ENCODE measurements around the gene PPP1R14B. TPM values are rescaled to one million over a fixed set of nuclear protein-coding genes. Genes with fewer than 3 reads are reported as not detected.
"Not testable (repeated sequence)": the region's sequence is repeated elsewhere in the genome, so short reads cannot be mapped to it uniquely, and the experiment has no call there.

Gene PPP1R14B
- polyA plus RNA-seq, 6 donors from 2014 or later = 21.2 to 49.9 (median 40.3) TPM

DNA sequence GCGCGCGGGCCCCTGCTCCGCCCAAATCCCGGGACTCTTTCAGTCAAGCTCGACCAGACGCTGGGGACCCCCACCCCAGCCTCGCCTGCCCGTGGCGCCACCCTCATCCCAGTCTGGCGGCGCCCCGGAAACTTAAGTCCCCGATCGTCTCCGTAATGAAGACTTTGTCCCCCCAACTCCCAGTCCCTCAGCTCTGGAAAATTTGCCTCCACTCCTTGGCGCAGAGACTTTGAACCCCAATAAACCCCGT is 4.9 kb upstream of the PPP1R14B start:
- Mint-ChIP-seq H3K9me3 (no peaks in the 10 kb centered on the region), H3K27ac (peak overlapping the region in 4 of 6 donors; percentile 72 to 94 (median 82)), H3K4me3 (peak overlapping the region; percentile 83 to 94 (median 89)), H3K27me3 (no peaks in the 10 kb centered on the region), H3K4me1 (peaks cover 24 to 39% (median 25%) of the 10 kb centered on the region in 3 donors), H3K36me3 (no peaks in the 10 kb centered on the region)
- DNase-seq = no peak
- no peak for ATAC-seq (ENCODE audit: low read depth in 2 of 2)

DNA sequence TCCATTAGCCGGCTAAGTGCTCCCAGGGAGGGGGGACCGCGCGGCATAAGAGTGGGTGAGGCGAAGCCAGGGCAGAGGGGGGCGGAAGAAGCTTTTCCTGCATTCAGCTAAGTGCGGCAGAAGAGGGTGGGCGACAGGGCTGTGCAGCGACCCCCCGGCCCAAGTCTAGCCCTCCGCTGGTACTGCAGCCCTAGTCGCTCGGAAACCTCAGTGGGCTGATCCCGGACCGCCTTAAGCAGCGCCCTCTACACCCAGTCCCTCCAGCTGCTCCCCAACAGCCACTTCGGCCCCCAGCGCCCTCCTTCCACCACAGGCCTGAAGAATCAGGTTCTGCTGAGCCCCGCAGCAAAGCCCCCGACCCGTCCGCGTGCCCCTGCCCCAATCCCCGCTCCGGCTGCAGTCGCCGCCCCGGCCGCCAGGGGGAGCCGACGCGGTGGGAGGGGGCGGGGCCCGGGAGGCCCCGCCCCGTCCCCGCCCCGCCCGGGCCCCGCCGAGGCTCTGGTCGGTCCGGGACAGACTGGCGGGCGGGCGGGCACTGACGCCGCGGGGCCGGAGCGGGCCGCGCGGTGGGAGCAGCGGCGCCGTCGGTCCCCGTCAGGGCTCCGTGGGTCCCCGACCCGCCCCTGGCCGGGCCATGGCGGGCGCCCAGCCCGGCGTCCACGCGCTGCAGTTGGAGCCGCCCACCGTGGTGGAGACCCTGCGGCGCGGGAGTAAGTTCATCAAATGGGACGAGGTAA is 4.4 kb upstream of the PPP1R14B start, which contains the start of gene PLCB3:
PLCB3 (plus strand) TSS at position 515 of the 737 bp plus-strand sequence; CDS start at position 635, 120 bp downstream.
- peaks cover 25 to 40% (median 25%) of the 10 kb centered on the region in 3 donors for H3K4me1 Mint-ChIP-seq
- no peaks in the 10 kb centered on the region for H3K9me3 Mint-ChIP-seq
- DNase-seq (peak; percentile 62), ATAC-seq (ENCODE audit: low read depth in 2 of 2) (peak; percentile 54 to 56)
- H3K27ac Mint-ChIP-seq = peak within 1 kb of the TSS; percentile 14 to 94 (median 78)
- H3K36me3 Mint-ChIP-seq = no peaks in the 10 kb centered on the region
- peak within 1 kb of the TSS; percentile 85 to 94 (median 90) for H3K4me3 Mint-ChIP-seq
- H3K27me3 Mint-ChIP-seq = no peaks in the 10 kb centered on the region

DNA sequence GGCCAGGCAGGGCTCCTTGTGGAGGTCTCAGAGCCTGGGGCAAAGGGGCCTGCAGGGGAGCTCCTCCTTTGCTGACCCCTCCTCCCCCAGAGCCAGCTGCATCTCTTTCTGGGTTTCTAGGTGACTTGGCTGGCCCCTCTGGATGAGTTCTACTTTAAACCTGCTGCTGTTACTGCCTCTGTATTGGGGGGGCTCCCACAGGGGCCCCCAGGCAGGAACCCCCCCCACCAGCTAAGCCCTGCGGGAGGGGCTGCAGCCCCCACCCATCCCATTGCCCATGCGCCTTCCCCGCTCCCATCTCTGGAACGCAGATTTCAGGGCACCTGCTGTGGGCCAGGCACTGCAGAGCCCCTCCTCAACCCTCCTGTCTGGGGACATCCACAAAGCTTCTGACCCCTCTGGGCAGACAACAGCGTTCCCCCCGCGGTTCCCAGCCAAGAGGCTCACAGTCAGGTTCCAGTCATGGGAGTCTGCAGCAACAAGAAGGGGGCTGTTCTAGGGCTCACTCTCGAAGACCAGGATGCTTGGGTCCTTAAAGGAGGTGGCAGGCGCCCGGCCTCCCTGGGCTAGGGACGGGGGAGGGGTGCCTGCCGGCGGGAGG is 3.8 kb upstream of the PPP1R14B start:
- Mint-ChIP-seq H3K4me1 (peaks cover 30 to 46% (median 31%) of the 10 kb centered on the region in 3 donors), H3K27ac (peak overlapping the region in 1 of 6 donors; percentile 79)

DNA sequence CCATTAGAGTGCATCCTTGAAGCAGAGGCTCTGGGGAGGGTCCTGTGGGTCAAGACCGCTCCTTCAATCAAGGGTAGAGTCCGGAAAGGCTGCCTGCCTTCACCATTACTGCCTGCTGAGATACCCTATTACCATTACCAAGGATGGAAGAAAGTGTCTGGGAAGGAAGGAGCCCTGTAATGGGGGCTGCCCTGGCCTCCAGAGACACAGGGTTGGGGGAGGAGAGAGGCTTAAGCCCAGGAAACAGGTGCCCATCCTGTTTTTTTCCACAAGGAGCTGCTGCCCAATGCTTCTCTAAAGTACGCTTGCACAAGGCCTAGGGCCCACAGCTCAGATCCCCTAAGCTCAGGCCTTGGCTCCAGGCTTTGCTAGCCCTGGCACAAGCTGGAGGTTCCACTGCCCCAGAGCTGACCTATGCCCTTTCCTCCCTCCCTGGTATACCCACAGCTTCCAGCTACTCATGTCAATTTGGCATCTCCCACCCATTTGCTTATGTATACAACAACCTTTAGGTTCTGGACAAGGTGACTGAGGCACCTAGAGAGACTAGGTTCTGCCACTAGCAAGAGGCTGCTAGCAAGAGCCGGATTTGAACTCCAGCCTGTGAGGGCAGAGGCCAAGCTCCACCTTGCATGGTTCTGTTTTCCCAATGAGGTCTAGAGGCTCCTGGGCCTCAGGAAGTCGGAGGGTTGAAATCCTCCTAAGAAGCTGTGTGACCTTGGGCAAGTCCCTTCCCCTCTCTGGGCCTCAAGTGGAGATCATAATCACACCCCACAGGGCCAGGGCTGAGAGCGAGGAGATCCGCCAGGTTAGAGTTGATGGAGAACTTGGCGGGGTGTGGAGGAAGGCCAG is 3.0 kb upstream of the PPP1R14B start:
- H3K27ac Mint-ChIP-seq = peak overlapping the region in 4 of 6 donors; percentile 38 to 89 (median 71)
- H3K4me3 Mint-ChIP-seq = peak overlapping the region; percentile 47 to 90 (median 52)
- no peak for ATAC-seq (ENCODE audit: low read depth in 2 of 2)
- no peaks in the 10 kb centered on the region for H3K36me3 Mint-ChIP-seq
- H3K27me3 Mint-ChIP-seq = no peaks in the 10 kb centered on the region
- H3K9me3 Mint-ChIP-seq = no peaks in the 10 kb centered on the region
- H3K4me1 Mint-ChIP-seq = peaks cover 31 to 52% (median 37%) of the 10 kb centered on the region in 3 donors
- DNase-seq = no peak

More for the DNA sequence above, 3.8 kb upstream of the PPP1R14B start:
- ATAC-seq (ENCODE audit: low read depth in 2 of 2) = no peak
- Mint-ChIP-seq H3K4me3 (peak overlapping the region; percentile 60 to 92 (median 86)), H3K36me3 (no peaks in the 10 kb centered on the region), H3K9me3 (no peaks in the 10 kb centered on the region), H3K27me3 (no peaks in the 10 kb centered on the region)
- DNase-seq = no peak

DNA sequence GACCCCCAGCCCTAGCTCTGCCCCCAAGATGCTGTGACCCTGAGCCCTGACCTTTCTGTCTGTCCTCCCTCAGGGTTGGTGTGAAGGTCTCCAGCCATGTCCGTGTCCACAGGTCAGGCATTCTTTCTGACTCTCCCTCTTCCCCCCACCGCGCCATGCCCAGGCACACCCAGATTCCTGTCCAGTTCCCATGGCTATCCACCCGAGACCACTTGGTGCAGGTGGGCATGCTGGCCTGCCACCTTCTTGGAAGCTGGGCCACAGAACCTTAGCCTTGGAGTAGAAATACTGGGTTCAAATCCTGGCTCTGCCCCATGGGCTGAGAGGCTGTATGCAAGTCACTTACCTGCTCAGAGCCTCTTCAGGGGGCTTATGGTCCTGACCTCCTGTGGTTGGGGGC is 2.3 kb upstream of the PPP1R14B start:
- H3K4me3 Mint-ChIP-seq = peak overlapping the region in 5 of 8 donors; percentile 19 to 93 (median 62)
- H3K27ac Mint-ChIP-seq = peak overlapping the region in 1 of 6 donors; percentile 83
- H3K36me3 Mint-ChIP-seq = no peaks in the 10 kb centered on the region
- DNase-seq (no peak), ATAC-seq (ENCODE audit: low read depth in 2 of 2) (no peak)
- peaks cover 31 to 53% (median 40%) of the 10 kb centered on the region in 3 donors for H3K4me1 Mint-ChIP-seq
- H3K9me3 Mint-ChIP-seq = no peaks in the 10 kb centered on the region
- no peaks in the 10 kb centered on the region for H3K27me3 Mint-ChIP-seq

DNA sequence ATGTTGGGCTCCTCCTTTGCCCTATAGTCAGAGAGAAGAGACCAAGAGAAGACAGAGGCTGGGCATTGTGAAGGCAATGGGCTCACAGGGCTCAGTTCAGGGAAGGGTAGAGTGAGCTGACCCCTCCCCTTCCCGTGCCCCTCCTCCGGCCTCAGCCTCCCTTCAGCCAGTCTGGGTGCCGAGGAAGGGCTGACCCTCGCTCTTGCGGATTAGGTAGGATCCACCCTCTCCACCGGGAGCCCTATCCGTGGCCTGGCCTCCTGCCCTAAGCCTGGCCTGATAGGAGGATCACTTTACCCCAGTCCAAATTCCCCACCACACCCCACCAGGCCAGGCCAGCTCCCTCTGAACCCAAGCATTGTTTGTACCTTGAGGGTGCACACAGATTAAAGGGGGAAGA is 1.8 kb upstream of the PPP1R14B start:
- peaks cover 31 to 57% (median 42%) of the 10 kb centered on the region in 3 donors for H3K4me1 Mint-ChIP-seq
- H3K9me3 Mint-ChIP-seq = no peaks in the 10 kb centered on the region
- no peak for ATAC-seq (ENCODE audit: low read depth in 2 of 2)
- peak overlapping the region in 6 of 8 donors; percentile 34 to 93 (median 88) for H3K4me3 Mint-ChIP-seq
- no peak for DNase-seq
- no peaks in the 10 kb centered on the region for H3K36me3 Mint-ChIP-seq
- no peaks in the 10 kb centered on the region for H3K27me3 Mint-ChIP-seq
- no peak overlapping the region for H3K27ac Mint-ChIP-seq

DNA sequence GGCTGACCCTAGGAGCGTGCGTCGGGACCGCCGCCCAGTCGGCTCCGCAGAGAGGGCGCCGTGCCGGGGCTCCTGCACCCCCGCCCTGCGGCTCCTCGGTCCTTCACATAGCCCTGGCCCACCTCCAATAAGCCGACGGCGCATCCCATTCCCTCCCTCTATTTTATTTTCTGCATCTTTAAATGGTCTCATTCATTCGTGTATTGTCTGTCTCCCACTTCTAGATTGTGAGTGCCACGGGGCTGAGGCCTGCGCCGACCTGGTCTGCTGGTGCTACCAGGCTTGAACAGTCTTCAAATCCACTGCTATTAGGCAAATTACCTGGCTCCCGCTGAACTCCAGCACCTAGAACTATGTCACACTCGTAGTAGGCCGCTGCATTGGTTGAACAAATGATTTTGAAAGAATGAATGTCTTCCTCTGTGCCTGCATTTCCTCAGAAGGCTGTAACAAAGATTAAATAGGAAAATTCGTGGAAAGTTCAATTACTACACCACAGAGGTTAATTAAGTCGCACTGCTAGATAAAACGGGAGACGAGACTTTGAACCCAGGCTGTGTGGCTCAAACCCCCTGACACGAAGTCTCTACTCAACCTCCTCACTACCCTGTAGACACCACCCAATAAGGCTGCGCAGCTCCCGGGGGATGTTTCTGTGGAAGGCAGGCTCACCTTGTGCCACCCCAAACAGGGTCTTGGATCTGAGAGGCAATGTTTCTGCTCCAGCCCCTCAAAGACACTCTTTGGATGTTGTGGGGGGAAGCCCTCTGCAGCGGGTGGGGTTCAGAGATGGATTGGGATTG is 1.2 kb upstream of the PPP1R14B start:
- no peak for DNase-seq
- Mint-ChIP-seq H3K27ac (peak overlapping the region in 4 of 6 donors; percentile 26 to 90 (median 84)), H3K27me3 (no peaks in the 10 kb centered on the region), H3K9me3 (no peaks in the 10 kb centered on the region), H3K4me3 (peak overlapping the region; percentile 72 to 93 (median 88)), H3K4me1 (peaks cover 36 to 64% (median 45%) of the 10 kb centered on the region in 3 donors), H3K36me3 (no peaks in the 10 kb centered on the region)
- ATAC-seq (ENCODE audit: low read depth in 2 of 2) = no peak

DNA sequence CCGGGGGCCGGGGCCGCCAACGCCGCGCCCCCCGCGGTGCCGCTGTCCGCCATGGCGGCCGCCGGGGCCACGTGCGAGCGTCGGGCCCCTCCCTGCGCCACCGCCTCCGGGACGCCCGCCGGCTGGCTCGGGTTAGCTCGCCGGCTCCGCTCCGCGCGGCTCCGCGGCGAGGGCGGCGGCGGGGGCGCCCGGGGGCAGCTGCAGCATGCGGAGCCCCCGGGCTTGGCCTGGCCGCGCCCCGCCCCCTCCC is 197 bp downstream of the PPP1R14B start:
- H3K9me3 Mint-ChIP-seq, H3K36me3 Mint-ChIP-seq, DNase-seq, H3K27me3 Mint-ChIP-seq: not testable (repeated sequence)
- Mint-ChIP-seq H3K4me1 (peaks cover 29 to 67% (median 42%) of the 10 kb centered on the region in 3 donors), H3K4me3 (peak overlapping the region; percentile 85 to 94 (median 92)), H3K27ac (peak overlapping the region in 2 of 6 donors; percentile 90 to 91)
- ATAC-seq (ENCODE audit: low read depth in 2 of 2) = peak; percentile 20 to 24

DNA sequence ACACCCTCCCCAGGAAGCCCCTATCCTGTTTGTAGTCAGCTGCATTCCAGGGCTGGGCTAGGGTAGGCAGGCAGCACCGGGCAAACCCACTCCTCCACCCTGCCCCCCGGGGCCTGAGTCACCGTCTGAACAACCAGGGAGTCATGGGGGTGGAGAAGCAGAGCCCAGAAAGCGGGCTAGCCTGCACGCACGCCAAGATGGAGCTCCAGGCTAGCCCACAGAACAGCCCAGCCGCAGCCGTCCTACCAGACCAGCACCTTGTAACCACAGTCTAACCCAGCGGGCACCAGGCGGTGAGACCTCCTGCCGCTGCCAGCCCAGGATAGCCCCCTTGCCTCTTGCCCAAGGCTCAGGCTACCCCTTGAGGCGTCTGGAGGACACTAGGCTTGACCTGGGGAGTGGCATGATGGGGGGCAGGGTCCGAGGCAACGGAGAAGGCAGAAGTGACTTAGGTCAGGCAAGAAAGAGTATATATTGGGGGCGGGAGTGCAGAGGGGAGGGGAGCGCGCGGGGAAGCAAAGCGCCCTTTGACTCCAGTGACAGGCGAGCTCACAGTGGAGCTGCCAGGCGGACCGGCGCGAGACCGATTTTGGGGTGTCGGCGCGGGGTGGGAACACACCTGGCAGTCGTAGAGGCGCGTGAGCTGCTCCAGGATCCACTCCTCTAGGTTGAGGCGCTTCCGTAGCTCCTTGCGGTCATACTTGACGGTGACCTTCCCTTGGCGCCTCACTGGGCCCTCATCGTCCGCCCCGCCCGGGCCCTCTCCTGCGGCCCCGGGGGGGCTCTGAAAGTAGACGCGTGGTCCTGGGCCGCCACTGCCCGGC is 734 bp downstream of the PPP1R14B start:
- peaks cover 34 to 70% (median 45%) of the 10 kb centered on the region in 3 donors for H3K4me1 Mint-ChIP-seq
- DNase-seq (peak; percentile 50), ATAC-seq (ENCODE audit: low read depth in 2 of 2) (no peak)
- H3K4me3 Mint-ChIP-seq = peak overlapping the region; percentile 85 to 95 (median 90)
- H3K9me3 Mint-ChIP-seq = no peaks in the 10 kb centered on the region
- H3K27ac Mint-ChIP-seq = peak overlapping the region; percentile 89 to 96 (median 94)
- no peaks in the 10 kb centered on the region for H3K27me3 Mint-ChIP-seq
- no peaks in the 10 kb centered on the region for H3K36me3 Mint-ChIP-seq

DNA sequence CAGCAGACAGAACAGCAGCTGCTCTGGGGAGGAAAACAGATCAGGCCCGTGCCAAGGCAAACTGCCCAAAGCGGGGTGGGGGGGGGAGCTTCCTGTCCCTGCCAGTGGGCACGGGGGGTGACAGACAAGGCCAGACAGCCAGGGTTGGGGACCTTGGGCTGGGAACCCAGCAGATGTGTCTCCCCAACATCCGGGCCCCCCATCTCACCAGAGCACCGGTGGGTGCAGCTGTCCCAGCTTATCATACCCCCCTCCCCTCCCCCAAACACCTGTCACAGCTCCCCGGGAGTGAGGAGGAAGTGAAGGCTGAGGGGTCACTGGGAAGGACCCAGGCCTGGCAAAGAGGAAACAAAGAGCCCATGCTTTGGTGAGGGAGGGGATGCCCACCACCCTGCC is 1.3 kb downstream of the PPP1R14B start:
- ATAC-seq (ENCODE audit: low read depth in 2 of 2) (no peak), DNase-seq (peak; percentile 48)
- Mint-ChIP-seq H3K36me3 (no peaks in the 10 kb centered on the region), H3K27me3 (no peaks in the 10 kb centered on the region), H3K27ac (peak overlapping the region; percentile 80 to 95 (median 92)), H3K4me3 (peak overlapping the region; percentile 85 to 95 (median 90)), H3K9me3 (no peaks in the 10 kb centered on the region), H3K4me1 (peaks cover 35 to 69% (median 49%) of the 10 kb centered on the region in 3 donors)

DNA sequence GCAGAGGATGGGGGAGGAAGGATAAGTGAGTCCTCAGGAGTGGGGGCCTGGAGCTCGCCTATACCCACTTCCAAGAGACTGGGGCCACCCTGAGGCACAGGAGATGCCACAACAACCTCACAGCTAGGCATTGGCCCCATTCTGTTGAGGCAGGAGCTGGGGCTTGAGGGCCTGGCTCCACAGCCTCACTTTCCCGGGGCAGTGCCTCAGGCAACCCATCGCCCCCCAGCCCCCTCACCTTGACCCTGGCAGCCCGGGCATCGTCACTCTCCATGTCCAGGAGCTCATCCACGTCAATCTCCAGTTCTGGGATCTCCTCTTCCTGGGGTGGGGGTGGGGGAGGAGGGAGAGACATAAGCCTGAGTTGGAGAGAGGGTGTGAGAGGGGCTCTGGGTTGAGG is 1.8 kb downstream of the PPP1R14B start:
- Mint-ChIP-seq H3K4me3 (peak overlapping the region; percentile 56 to 95 (median 88)), H3K36me3 (no peaks in the 10 kb centered on the region), H3K27ac (peak overlapping the region in 4 of 6 donors; percentile 57 to 90 (median 76)), H3K9me3 (no peaks in the 10 kb centered on the region), H3K4me1 (peaks cover 39 to 74% (median 52%) of the 10 kb centered on the region in 3 donors), H3K27me3 (no peaks in the 10 kb centered on the region)
- DNase-seq (no peak), ATAC-seq (ENCODE audit: low read depth in 2 of 2) (no peak)

DNA sequence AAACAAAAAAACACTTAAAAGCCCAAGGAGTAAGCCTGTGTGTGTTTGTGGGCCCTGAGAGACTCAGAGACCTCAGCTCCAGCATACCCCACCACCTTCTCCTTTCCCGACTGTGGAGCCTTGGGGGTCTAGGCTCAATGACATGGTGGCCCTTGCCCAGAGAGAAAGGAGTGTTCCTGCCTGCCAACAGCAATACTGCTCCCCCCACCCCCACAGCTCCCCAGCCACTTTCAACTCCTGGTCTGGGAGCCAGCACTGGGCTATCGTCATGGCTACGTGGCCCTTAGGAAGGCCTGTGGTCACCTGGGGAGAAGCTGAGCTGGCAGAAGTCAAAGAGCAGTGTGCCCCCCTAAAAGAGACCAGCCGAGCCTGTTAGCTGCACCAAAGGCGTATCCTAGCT is 2.6 kb downstream of the PPP1R14B start:
- Mint-ChIP-seq H3K36me3 (no peaks in the 10 kb centered on the region), H3K4me3 (peak overlapping the region in 6 of 8 donors; percentile 8 to 91 (median 52)), H3K27ac (peak overlapping the region in 3 of 6 donors; percentile 24 to 64 (median 33)), H3K27me3 (no peaks in the 10 kb centered on the region), H3K9me3 (no peaks in the 10 kb centered on the region), H3K4me1 (peaks cover 43 to 73% (median 56%) of the 10 kb centered on the region in 3 donors)
- ATAC-seq (ENCODE audit: low read depth in 2 of 2) = no peak
- no peak for DNase-seq

Measured in naive B cell (primary cell).